NCI-H2107 (cell line): ENCODE results near the gene C6orf120.

Experiments used
- DNase-seq: peaks from one replicate; lab custom pipeline; 2025; lab: John Stamatoyannopoulos, UW

C6orf120 gene

GRCh38 chr6:169725125-169726048 lies 23.5 kb downstream of the C6orf120 start:
- no peak for DNase-seq

- no peak for DNase-seq
Measured at GRCh38 chr6:169726049-169726400, 24.1 kb downstream of the C6orf120 start.

GRCh38 chr6:169726963-169727362 lies 25.0 kb downstream of the C6orf120 start:
- no peak for DNase-seq

GRCh38 chr6:169729961-169730360 lies 28.0 kb downstream of the C6orf120 start:
- no peak for DNase-seq

- peak; percentile 63 for DNase-seq
Measured at GRCh38 chr6:169738204-169738975, 36.5 kb downstream of the C6orf120 start.

GRCh38 chr6:169738976-169739529 lies 37.1 kb downstream of the C6orf120 start:
- no peak for DNase-seq

GRCh38 chr6:169741344-169741743 lies 39.4 kb downstream of the C6orf120 start:
- DNase-seq = no peak

GRCh38 chr6:169745405-169745804 lies 43.5 kb downstream of the C6orf120 start:
- DNase-seq = no peak

GRCh38 chr6:169746556-169746955 lies 44.6 kb downstream of the C6orf120 start:
- DNase-seq = no peak

GRCh38 chr6:169751242-169752073 lies 49.5 kb downstream of the C6orf120 start, which contains the start of the genes DYNLT2 and ERMARD:
Gene DYNLT2 (minus strand): TSS chr6:169751572. CDS start chr6:169751458, 114 bp downstream.
Gene ERMARD (plus strand): TSS chr6:169751622. CDS start chr6:169751658, 36 bp downstream.
- peak; percentile 79 for DNase-seq

- DNase-seq = no peak
Measured at GRCh38 chr6:169752074-169752623, 50.2 kb downstream of the C6orf120 start.
